Testis (tissue), 2 donors: ENCODE data around the gene TRRAP.

Source experiments
- POLR2A ChIP-seq: fragments of 450-650 bp; IDR thresholded peaks from one replicate; pipeline ENCODE4 v1.6.1; 2017; ENCODE audit warnings: antibody characterized with exemption, mild to moderate bottlenecking, moderate library complexity
- TF ChIP-seq, protein P1 (sequence below), 3 experiments: fragments of 450-650 bp in 2 of 3; fragments of 200-600 bp in 1 of 3; sonication (generic) in 1 of 3; IDR thresholded peaks; one replicate each; pipeline ENCODE4 v1.5.1; 2016 to 2019; ENCODE audit warnings: antibody characterized with exemption in 3 of 3, mild to moderate bottlenecking in 2 of 3, moderate library complexity in 1 of 3

- TF ChIP-seq, protein P1, sequence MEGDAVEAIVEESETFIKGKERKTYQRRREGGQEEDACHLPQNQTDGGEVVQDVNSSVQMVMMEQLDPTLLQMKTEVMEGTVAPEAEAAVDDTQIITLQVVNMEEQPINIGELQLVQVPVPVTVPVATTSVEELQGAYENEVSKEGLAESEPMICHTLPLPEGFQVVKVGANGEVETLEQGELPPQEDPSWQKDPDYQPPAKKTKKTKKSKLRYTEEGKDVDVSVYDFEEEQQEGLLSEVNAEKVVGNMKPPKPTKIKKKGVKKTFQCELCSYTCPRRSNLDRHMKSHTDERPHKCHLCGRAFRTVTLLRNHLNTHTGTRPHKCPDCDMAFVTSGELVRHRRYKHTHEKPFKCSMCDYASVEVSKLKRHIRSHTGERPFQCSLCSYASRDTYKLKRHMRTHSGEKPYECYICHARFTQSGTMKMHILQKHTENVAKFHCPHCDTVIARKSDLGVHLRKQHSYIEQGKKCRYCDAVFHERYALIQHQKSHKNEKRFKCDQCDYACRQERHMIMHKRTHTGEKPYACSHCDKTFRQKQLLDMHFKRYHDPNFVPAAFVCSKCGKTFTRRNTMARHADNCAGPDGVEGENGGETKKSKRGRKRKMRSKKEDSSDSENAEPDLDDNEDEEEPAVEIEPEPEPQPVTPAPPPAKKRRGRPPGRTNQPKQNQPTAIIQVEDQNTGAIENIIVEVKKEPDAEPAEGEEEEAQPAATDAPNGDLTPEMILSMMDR (IDR thresholded peaks at IDR 0.05) = no peak
- no peak for TF ChIP-seq POLR2A
These were observed 22.5 kb upstream of the TRRAP start for GRCh38 chr7:98855610-98856422.
